Kasumi-1 (cell line): ENCODE results near the gene HUS1B.
A peak's percentile ranks its signal among the peaks of the same experiment; 100 is the strongest.

Experiments
- DNase-seq, 2 experiments: peaks; one replicate each; lab custom pipeline; 2025; lab: John Stamatoyannopoulos, UW

Gene HUS1B

DNA sequence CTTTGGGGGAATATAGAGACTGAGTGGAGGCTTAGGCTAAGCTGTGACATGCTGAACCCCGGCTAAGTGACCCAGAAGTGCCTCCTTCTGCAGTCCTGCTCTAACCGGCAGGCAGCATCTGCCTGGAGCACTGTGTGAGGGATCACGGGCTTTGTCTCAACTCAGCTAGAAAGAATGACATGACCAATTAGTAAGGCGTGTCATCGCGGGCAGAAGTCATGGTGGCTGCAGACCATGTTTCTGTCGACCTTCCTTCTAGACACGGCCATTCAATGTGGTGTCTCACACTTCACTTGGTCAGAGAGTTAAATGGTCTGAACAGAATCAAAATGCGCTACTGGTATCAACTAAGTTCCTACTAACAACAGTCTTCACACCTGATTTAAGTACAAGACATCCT lies 35.0 kb downstream of the HUS1B start:
- DNase-seq = no peak

DNA sequence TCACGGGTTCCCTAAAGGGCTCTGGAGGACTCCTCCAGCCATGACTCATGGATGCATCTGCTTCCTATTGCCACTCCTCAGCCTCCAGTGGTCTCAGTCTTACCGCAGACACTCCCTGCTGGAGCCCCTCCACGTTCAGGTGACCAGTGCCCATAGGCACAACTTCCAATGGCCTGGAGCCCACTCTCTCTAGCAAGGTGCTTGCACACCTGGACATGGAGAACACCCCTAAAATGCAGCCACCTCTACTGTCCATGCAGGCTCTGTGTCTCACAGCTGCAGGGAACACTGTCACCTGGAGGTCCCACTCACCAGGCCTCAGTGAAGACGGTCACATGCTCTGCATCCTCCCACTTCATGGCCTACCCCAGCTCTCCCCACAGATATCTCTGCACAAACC lies 36.0 kb downstream of the HUS1B start:
- no peak for DNase-seq

DNA sequence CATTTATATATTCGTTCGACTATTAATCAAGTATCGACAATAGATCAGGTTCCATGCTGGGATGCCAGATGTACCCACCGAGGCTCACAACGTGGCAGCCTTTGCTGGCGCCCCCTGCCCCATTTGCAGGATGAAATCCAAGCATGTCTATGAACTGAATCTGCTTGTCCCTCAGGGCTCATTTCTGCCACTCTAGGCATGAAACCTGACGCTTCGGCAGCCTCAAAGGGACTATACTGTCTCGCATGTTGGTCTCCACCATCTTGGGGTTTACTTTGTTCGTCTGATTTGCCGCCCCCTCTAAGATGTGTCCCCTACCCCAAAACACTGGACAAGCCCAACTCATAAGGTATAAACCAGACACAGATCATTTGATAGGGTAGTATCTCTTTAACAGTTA lies 36.7 kb downstream of the HUS1B start:
- DNase-seq = no peak

DNA sequence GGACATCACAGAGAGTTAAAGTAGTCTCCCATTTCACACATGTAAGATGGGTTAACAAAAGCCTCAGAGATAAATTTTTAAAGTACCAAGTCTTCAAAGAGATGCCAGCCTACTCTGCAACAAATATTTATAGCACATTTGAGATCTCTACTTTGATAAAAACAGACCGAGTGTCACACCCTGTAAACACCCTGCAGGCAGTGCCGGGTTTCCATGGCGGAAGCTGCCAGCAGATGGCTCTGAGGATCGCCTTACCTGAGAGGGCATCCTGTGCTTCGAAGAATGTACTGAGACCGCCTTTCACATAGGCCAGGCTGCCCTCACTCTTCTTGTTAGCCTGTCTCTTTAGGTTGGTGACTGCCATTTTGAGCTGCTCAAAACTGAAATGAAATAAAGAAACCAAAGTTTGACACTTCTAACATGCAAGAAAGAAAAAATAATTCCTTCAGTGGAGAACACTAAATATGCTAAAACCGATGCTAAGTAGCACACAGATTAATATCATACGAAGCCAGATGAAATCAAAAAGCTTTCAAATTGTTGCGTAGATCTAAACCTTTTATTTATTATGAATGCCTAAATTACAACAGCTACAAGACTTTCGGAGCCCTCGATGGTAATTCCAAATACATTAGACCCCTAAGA lies 39.3 kb downstream of the HUS1B start:
- no peak for DNase-seq

- no peak for DNase-seq
Observed at GRCh38 chr6:613981-614380, 42.9 kb downstream of the HUS1B start.

GRCh38 chr6:611928-612327 lies 45.0 kb downstream of the HUS1B start:
- DNase-seq = no peak

DNA sequence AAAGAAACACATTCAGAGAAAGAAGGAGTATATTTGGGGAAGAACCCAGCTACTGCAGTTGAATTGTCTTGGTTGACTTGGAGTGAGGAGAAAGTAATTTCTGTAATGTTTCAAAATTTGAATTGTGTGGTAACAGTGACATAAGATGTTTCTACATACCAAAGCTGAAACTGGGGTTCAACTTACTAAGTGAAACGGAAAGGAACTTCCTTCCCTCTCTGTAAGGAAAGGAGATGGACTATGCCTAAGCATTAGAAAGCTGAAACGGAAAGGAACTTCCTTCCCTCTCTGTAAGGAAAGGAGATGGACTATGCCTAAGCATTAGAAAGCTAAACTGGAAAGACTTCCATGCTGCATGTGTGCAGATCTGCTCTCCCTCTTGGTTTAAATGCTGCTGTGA lies 46.0 kb downstream of the HUS1B start:
- peak; percentile 32 to 41 for DNase-seq

GRCh38 chr6:609905-610304 lies 47.0 kb downstream of the HUS1B start:
- no peak for DNase-seq

DNA sequence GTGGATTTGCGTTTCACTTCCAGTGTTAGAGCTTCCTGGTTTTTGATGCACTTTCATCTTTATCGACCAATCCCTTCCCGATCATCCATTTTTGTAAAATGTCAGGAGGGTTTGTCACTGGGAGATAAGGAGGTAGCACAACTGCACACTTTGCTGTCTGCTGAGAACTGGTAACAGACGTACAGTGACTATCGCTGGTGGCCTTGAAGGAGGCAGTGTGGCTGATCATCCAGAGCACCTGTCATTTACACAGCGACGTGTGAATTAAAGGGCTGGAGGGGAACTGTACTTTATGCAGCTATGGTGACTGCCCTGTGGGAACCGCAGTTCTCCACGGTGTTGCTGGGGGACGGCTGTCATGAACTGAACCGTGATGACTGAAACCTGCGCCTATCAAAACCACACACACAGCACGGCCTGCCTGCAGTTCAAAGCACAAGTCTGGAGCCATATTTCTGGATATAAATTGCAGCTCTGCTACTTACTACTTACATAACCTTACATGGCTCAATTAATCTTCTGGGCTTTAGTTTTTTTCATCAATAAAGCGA lies 50.0 kb downstream of the HUS1B start:
- DNase-seq = no peak
